Psoas muscle (tissue), 8 donors: Measurements from ENCODE around the gene HLA-DMB. TPM values are rescaled to one million over a fixed set of nuclear protein-coding genes. Genes with fewer than 3 reads are reported as not detected.
A peak's percentile ranks its signal among the peaks of the same experiment; 100 is the strongest.

Experiments
- ATAC-seq, 4 donors: fragments of 200-7000 bp; cut with Tn5 transposase; one replicate each; pipeline ENCODE4 v1.9.1; 2020; ENCODE audit warnings: moderate library complexity in 3 of 4, mild to moderate bottlenecking in 2 of 4
- DNase-seq, 2 donors: peaks; one replicate each; pipeline ENCODE4 v3.0.0-alpha.2; 2020
- H3K27ac ChIP-seq: fragments of 200-600 bp; one replicate; pipeline ENCODE4 v1.8.0; 2022
- H3K27me3 ChIP-seq, 3 donors: fragments of 200-600 bp in 1 of 3; one replicate each; pipeline versions ENCODE4 v1.6.1 to v1.8.0; 2013 to 2022; ENCODE audit warnings: low read length in 2 of 3, mild to moderate bottlenecking in 2 of 3, moderate library complexity in 1 of 3; ENCODE audit not compliant: insufficient read depth in 3 of 3
- H3K36me3 ChIP-seq, 2 donors: fragments of 200-600 bp in 1 of 2; one replicate each; pipeline versions ENCODE4 v1.6.1 to v1.8.0; 2013 to 2022; ENCODE audit warnings: low read depth in 1 of 2, mild to moderate bottlenecking in 1 of 2, moderate library complexity in 1 of 2; ENCODE audit not compliant: insufficient read depth in 1 of 2
- H3K4me1 ChIP-seq: fragments of 200-600 bp; one replicate; pipeline ENCODE4 v1.8.0; 2022
- H3K4me3 ChIP-seq: fragments of 200-600 bp; one replicate; pipeline ENCODE4 v1.8.0; 2022; ENCODE audit warnings: mild to moderate bottlenecking
- H3K9me3 ChIP-seq: fragments of 200-600 bp; one replicate; pipeline ENCODE4 v1.8.0; 2022
- CTCF ChIP-seq: fragments of 200-600 bp; IDR thresholded peaks from one replicate; pipeline ENCODE4 v1.8.0; 2022; ENCODE audit warnings: antibody characterized with exemption
- WGBS, 3 donors: extraction: QIAGEN DNeasy Blood & Tissue Kit; methylation state at CpG; one replicate each; pipeline versions ENCODE4 v1.1.6 to v1.1.7; 2013; 5-methylcytosine and 5-hydroxymethylcytosine counted together
- intact Hi-C, 2 donors: fragments of 100-400 bp; cut with DNase I; formaldehyde crosslinking; loops; one replicate each; pipeline versions ENCODE4 v1.11.0 to v1.14.2; 2022
- polyA plus RNA-seq, 3 donors: library from polyadenylated mRNA; stranded (reverse); fragments of 200-250 nt; gene quantifications; one replicate each; pipeline ENCODE4 v1.2.3, GENCODE V29; 2013
- total RNA-seq, 4 donors: library from RNA; stranded (reverse); fragmentation: NEBNext Ultra II Directional in 2 of 4; extraction: Animal tissue kit (Norgen Biotek cat#: 25700) in 2 of 4; gene quantifications; one replicate each; pipeline versions ENCODE4 v1.2.1 to v1.2.4, GENCODE V29; 2021 to 2023
- donor health status: healthy with polysubstance abuse.
- donor health status: DM: no; HTN: no; CAD: no; lungs with moderate emphysema.
- donor health status: Bipolar disorder and iron deficiency.
- donor health status: healthy.
- donor health status: DM: yes; HTN: yes; CAD: no.
- donor health status: DM: no; HTN: no; CAD: no.
- donor health status: DM: no; HTN: no; CAD: no.
- donor health status: DM: yes; HTN: yes; CAD: no.

The HLA-DMB gene
- total and polyA plus RNA-seq, 7 donors, result 1.4 to 7.6 (median 2.9) TPM

- H3K9me3 ChIP-seq, result peaks cover 5% of the 10 kb centered on the region
- no peak for DNase-seq
- H3K27ac ChIP-seq, result no peak overlapping the region
- ATAC-seq, result no peak
- intact Hi-C loops, result no loop called here
- no peaks in the 10 kb centered on the region for H3K27me3 ChIP-seq
- TF ChIP-seq CTCF, result no peak
- 86 to 92% (median 87%) methylated on average over 9 of the region's 9 CpGs for WGBS, 3 donors
- no peaks in the 10 kb centered on the region for H3K36me3 ChIP-seq
- H3K4me1 ChIP-seq, result peaks cover 18% of the 10 kb centered on the region
- no peak overlapping the region for H3K4me3 ChIP-seq
Observed at GRCh38 chr6:32949113-32949512, 8.3 kb upstream of the HLA-DMB start.

DNA sequence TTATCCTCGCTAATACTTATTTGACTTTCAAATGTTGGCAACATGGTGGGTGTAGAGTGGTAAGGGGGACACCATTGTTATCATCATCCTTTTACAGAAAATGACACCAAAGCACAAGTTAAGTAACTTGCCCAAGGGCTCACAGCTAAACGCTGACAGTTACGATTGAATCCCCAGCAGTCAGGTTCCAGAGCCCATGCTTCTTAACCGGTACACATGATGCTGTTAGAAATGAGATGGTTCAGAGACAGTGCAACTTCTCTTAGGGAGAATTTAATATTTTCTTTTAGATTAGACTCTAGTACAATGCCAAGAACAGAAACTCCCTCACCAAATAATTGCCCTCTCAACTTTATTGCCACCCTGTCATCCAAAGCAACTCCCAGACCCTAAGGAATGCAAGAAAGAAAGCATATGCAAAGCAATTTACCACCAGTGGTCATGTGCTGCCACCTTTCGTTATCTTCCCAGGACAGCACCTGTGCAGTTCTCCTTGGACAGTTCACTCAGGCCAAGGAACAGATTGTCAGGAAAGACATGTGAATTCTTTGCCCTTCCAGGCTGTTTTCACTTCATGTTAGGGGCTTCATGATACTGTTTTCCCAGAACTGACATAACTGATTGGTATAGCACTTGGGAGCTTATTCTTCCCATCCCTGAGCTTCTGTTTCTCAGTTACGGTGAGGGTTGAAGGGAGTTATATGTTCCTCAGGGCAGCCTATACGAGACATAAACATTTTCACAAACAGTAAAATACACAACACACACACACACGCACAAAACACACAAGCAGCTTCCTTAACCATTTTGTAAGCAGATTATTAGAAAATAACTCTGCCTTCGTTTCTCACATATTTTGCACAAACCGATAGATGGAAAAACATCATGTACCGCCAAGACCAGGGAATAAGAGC lies 7.0 kb upstream of the HLA-DMB start:
- ATAC-seq, result peak in 3 of 4 donors; percentile 37 to 55 (median 50)
- peak; percentile 44 for TF ChIP-seq CTCF
- Histone ChIP-seq H3K4me1 (peaks cover 9% of the 10 kb centered on the region), H3K36me3 (no peaks in the 10 kb centered on the region), H3K27me3 (no peaks in the 10 kb centered on the region), H3K9me3 (peaks cover 5% of the 10 kb centered on the region), H3K4me3 (no peak overlapping the region), H3K27ac (no peak overlapping the region)
- WGBS, 3 donors, result 68 to 73% (median 71%) methylated on average over 11 of the region's 11 CpGs
- intact Hi-C loops, result no loop called here
- DNase-seq, result no peak

GRCh38 chr6:32946893-32947292 lies 6.1 kb upstream of the HLA-DMB start:
- peaks cover under 1% of the 10 kb centered on the region for H3K4me1 ChIP-seq
- no peaks in the 10 kb centered on the region for H3K27me3 ChIP-seq
- ATAC-seq (no peak), DNase-seq (no peak)
- intact Hi-C loops, result no loop called here
- H3K27ac ChIP-seq, result no peak overlapping the region
- TF ChIP-seq CTCF, result no peak
- no peak overlapping the region for H3K4me3 ChIP-seq
- H3K9me3 ChIP-seq, result peaks cover 5% of the 10 kb centered on the region
- no peaks in the 10 kb centered on the region for H3K36me3 ChIP-seq

DNA sequence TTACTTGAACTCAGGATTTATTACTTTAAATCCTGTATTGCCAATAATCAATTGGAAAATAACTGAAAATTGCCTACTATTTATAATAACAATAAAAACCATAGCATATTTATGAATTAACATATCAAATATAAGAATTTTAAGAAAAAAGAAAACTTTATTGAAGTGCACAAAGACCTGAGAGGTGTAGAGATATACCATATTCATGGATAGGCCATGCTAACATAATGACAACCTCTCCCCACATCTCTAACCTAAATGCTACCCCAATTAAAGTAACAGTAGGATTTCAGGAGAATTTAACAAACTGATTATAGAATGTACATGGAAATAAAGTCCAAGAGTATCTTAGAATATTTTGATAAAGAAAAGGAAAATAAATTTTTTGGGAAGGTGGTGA lies 5.1 kb upstream of the HLA-DMB start:
- TF ChIP-seq CTCF, result no peak
- Histone ChIP-seq H3K4me1 (no peaks in the 10 kb centered on the region), H3K36me3 (no peaks in the 10 kb centered on the region), H3K27ac (no peak overlapping the region), H3K27me3 (no peaks in the 10 kb centered on the region), H3K4me3 (no peak overlapping the region), H3K9me3 (peaks cover 5% of the 10 kb centered on the region)
- no peak for ATAC-seq
- intact Hi-C loops, result no loop called here
- no peak for DNase-seq
